Measurements from ENCODE around the gene RPS24. TPM values are rescaled to one million over a fixed set of nuclear protein-coding genes. Genes with fewer than 3 reads are reported as not detected.

Gene RPS24
- total and polyA plus RNA-seq, 2 of the 8 experiments (the other 6 are each of a cell fraction or from before 2014, with no cell fraction given) = 2,128 to 3,943 TPM

DNA sequence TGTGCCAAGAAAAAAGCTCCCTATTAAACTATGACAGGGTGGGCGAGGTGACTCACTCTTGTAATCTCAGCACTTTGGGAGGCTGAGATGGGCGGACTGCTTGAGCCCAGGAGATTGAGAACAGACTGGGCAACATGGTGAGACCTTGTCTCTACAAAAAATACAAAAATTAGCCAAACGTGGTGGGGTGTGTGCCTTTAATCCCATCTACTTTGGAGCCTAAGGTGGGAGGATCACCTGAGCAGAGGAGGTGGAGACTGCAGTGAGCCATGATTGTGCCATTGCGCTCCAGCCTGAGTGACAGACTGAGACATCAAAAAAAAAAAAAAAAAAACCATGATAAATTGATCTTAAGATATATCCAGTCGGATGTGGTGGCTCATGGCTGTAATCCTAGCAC, 15.8 kb upstream of the RPS24 start:
- H3K36me3 ChIP-seq (ENCODE audit: control insufficient read depth in 2 of 4, insufficient read depth in 4 of 4, low read length in 3 of 4) = peaks cover 46 to 86% (median 76%) of the 10 kb centered on the region in 4 experiments
- no peak for DNase-seq (ENCODE audit: low read depth in 1 of 2, low spot score in 2 of 2)
- H3K4me2 ChIP-seq (ENCODE audit: insufficient read depth in 1 of 2, low read depth in 2 of 2, low read length in 2 of 2) = no peak overlapping the region
- TF ChIP-seq MAFK (IDR thresholded peaks at IDR 0.05; ENCODE audit: low read depth, low read length) (no peak), SIN3A (conservative IDR thresholded peaks at IDR 0.05 in 1 of 2, IDR thresholded peaks at IDR 0.05 in 1 of 2; ENCODE audit: low read depth in 1 of 2, low read length in 2 of 2) (no peak), BCL11A (IDR thresholded peaks at IDR 0.05; ENCODE audit: low read depth in 2 of 2, low read length in 2 of 2) (no peak)
- H2AFZ ChIP-seq (ENCODE audit: low read length) = no peak overlapping the region
- no peaks in the 10 kb centered on the region for H3K79me2 ChIP-seq (ENCODE audit: control insufficient read depth in 1 of 2, insufficient read depth in 2 of 2, low read length in 2 of 2)
- no peaks in the 10 kb centered on the region for H3K23me2 ChIP-seq (ENCODE audit: low read depth, low read length)
- H2BK120ac ChIP-seq (replicated peaks; ENCODE audit: low read depth, low read length) = no peak overlapping the region
- H2BK5ac ChIP-seq (ENCODE audit: low read depth, low read length) = no peak overlapping the region
- no peak overlapping the region for H2AK5ac ChIP-seq (ENCODE audit: low read depth, low read length)
- H3K4me1 ChIP-seq (replicated peaks in 1 of 4; ENCODE audit: control insufficient read depth in 3 of 4, insufficient read depth in 4 of 4, low read length in 3 of 4) = no peaks in the 10 kb centered on the region
- WGBS, 2 experiments (ENCODE audit: extremely low coverage in 1 of 2, insufficient coverage in 1 of 2, insufficient read length in 1 of 2, insufficient replicate concordance in 2 of 2, low coverage in 1 of 2, low lambda C conversion rate in 2 of 2, missing lambda C conversion rate in 1 of 2) = 78% methylated on average over 5 of the region's 5 CpGs; no CpG with 5 or more reads in 1 of the 2 experiments
- H3K14ac ChIP-seq (ENCODE audit: insufficient read length) = no peak overlapping the region
- no peak for FAIRE-seq
- no peak overlapping the region for H3K27ac ChIP-seq (ENCODE audit: low read depth, low read length)
- H3K4me3 ChIP-seq (ENCODE audit: extremely low read depth in 1 of 4, insufficient read depth in 2 of 4, low read depth in 3 of 4, low read length in 4 of 4) = no peak overlapping the region
- no peak overlapping the region for H2BK20ac ChIP-seq (ENCODE audit: low read length)
- no peak overlapping the region for H3K23ac ChIP-seq (ENCODE audit: insufficient read length)
- H3K56ac ChIP-seq (replicated peaks; ENCODE audit: insufficient read length, low read depth, low read length) = no peak overlapping the region
- H2BK15ac ChIP-seq (ENCODE audit: low read length) = no peak overlapping the region
- H3K4ac ChIP-seq (replicated peaks; ENCODE audit: insufficient read length, low read depth, low read length) = no peak overlapping the region
- no peak overlapping the region for H3K9ac ChIP-seq (replicated peaks in 1 of 4; ENCODE audit: extremely low read depth in 1 of 4, low read depth in 3 of 4, low read length in 3 of 4)
- H2BK12ac ChIP-seq (ENCODE audit: low read depth, low read length) = no peak overlapping the region
- no peaks in the 10 kb centered on the region for H3K27me3 ChIP-seq (replicated peaks in 1 of 4; ENCODE audit: control insufficient read depth in 3 of 4, extremely low read depth in 1 of 4, insufficient read depth in 3 of 4, low read length in 3 of 4)
- no peak overlapping the region for H4K8ac ChIP-seq (ENCODE audit: extremely low read depth, insufficient read depth, low read length)
- H4K20me1 ChIP-seq (replicated peaks in 1 of 2; ENCODE audit: control insufficient read depth in 1 of 2, insufficient read depth in 2 of 2, low read length in 2 of 2) = no peaks in the 10 kb centered on the region
- H4K91ac ChIP-seq (replicated peaks; ENCODE audit: insufficient read length, low read length) = no peak overlapping the region
- H3K79me1 ChIP-seq (ENCODE audit: low read depth, low read length) = no peaks in the 10 kb centered on the region; the same call in 1 of the 2 replicates
- no peak overlapping the region for H3K18ac ChIP-seq (ENCODE audit: extremely low read depth, low read length)
- POLR2A ChIA-PET (ENCODE audit: partially characterized antibody) = interaction anchor here (1.6 kb wide), 1 partner anchor 9 kb away, joined by 3 read pairs; no protein-coding TSS in a partner anchor
- CTCF ChIA-PET (ENCODE audit: partially characterized antibody) = interaction anchor here (1.3 to 1.9 kb wide), 2 partner anchors 9 to 43 kb away, joined by 4 to 5 read pairs; no protein-coding TSS in a partner anchor
- no peak overlapping the region for H4K5ac ChIP-seq (ENCODE audit: insufficient read length, low read depth, low read length)
- no peaks in the 10 kb centered on the region for H3K9me3 ChIP-seq (ENCODE audit: insufficient read depth in 2 of 2, low read depth in 1 of 2, low read length in 1 of 2)
